ENCODE data around the gene EPB41L2.

EPB41L2 gene

GRCh38 chr6:130852844-130853554 lies 210.0 kb downstream of the EPB41L2 start:
- no peak overlapping the region for H3K27ac ChIP-seq
- TF ChIP-seq ZFX (IDR thresholded peaks at IDR 0.05; ENCODE audit: borderline replicate concordance): no peak
- TF ChIP-seq, protein P1, sequence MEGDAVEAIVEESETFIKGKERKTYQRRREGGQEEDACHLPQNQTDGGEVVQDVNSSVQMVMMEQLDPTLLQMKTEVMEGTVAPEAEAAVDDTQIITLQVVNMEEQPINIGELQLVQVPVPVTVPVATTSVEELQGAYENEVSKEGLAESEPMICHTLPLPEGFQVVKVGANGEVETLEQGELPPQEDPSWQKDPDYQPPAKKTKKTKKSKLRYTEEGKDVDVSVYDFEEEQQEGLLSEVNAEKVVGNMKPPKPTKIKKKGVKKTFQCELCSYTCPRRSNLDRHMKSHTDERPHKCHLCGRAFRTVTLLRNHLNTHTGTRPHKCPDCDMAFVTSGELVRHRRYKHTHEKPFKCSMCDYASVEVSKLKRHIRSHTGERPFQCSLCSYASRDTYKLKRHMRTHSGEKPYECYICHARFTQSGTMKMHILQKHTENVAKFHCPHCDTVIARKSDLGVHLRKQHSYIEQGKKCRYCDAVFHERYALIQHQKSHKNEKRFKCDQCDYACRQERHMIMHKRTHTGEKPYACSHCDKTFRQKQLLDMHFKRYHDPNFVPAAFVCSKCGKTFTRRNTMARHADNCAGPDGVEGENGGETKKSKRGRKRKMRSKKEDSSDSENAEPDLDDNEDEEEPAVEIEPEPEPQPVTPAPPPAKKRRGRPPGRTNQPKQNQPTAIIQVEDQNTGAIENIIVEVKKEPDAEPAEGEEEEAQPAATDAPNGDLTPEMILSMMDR (IDR thresholded peaks at IDR 0.05): no peak

DNA sequence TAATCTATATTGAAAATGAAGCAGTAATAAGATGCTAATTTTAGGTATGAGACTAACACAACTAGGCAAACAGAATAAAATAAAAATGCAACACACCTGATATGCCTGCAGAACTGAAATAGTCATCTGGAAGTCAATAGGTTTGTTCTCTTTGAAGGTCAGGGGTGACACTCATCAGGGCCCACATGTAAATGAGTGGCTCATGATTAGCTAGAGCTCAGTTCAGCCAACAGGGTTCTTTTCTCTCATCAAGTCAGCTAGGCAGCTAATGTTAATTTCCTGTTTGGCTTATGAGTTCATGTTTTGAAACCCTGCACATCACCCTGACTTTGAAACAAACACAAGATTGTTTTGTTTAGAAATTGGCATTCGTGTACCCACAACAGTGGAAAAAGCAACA lies 212.0 kb downstream of the EPB41L2 start:
- TF ChIP-seq, protein P1 (IDR thresholded peaks at IDR 0.05): no peak
- TF ChIP-seq ZFX (IDR thresholded peaks at IDR 0.05; ENCODE audit: borderline replicate concordance): no peak
- no peak overlapping the region for H3K27ac ChIP-seq

DNA sequence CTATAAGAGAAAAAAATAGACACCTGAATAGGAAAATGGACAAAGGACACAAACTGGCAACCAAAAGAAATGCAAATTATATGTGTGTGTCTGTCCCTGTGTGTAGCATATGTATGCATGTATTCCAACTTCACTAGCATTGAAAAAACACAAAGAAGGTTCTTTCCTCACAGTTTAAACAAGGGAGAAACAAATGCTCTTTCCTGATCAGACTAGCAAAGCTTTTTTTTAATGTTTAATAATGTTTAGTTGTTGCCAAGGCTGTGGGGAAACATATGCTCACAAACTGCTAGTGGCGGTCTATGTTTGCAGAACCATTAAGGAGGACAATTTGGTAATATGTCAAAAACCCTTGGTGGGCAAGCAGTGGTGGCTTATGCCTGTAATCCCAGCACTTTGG lies 213.5 kb downstream of the EPB41L2 start:
- TF ChIP-seq, protein P1 (IDR thresholded peaks at IDR 0.05): no peak
- TF ChIP-seq ZFX (IDR thresholded peaks at IDR 0.05; ENCODE audit: borderline replicate concordance): no peak
- H3K27ac ChIP-seq: no peak overlapping the region

DNA sequence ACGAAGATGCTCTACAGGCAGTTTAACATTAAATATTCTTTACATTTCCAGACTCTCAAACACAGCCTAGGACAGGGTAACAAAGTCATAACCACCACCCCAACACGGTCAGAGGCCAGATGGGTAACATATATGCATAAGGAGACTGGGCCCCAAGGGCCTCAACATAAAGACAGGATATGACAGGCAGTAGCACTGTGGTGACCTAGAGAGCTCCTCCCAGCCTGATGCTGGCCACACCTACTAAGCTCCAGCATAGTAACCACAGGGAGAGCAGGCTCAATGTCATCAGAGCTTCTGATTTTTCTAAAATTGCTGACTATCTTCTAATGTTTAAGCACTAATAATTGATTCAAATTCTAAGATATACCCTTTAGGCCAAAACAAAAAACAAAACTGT lies 214.1 kb downstream of the EPB41L2 start:
- TF ChIP-seq ZFX (IDR thresholded peaks at IDR 0.05; ENCODE audit: borderline replicate concordance): no peak
- TF ChIP-seq, protein P1 (IDR thresholded peaks at IDR 0.05): no peak

GRCh38 chr6:130847001-130847910 lies 215.8 kb downstream of the EPB41L2 start:
- no peak for TF ChIP-seq ZFX (IDR thresholded peaks at IDR 0.05; ENCODE audit: borderline replicate concordance)
- TF ChIP-seq, protein P1 (IDR thresholded peaks at IDR 0.05): no peak

More for the DNA sequence above, 214.1 kb downstream of the EPB41L2 start:
- H3K27ac ChIP-seq: no peak overlapping the region

DNA sequence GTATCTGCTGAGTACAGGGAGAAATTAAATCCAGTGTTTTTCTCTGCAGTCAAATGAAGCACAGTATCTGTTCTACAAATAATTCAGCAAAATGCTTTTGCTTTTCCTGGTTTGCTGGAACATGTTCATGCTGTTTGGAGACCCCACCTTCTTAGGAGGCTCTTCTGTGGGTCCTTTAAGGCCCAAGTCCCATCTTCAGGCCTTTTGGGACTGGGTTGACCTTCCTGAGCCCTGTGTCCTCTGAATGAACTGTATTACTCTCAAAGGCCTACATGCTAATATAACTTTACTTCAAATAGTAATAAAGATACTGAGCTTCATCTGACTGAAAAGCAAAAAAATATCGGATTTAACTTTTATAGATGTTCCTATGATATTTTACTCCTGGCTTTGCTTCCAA lies 216.5 kb downstream of the EPB41L2 start:
- H3K27ac ChIP-seq: no peak overlapping the region
- no peak for TF ChIP-seq ZFX (IDR thresholded peaks at IDR 0.05; ENCODE audit: borderline replicate concordance)
- TF ChIP-seq, protein P1 (IDR thresholded peaks at IDR 0.05): no peak

More at GRCh38 chr6:130847001-130847910, 215.8 kb downstream of the EPB41L2 start:
- H3K27ac ChIP-seq: no peak overlapping the region
